Measurements from ENCODE around the gene EEF1AKMT2.

The EEF1AKMT2 gene

GRCh38 chr10:124756156-124756903 lies 35.4 kb downstream of the EEF1AKMT2 start:
- no peak overlapping the region for H3K27ac ChIP-seq
- no peak overlapping the region for H3K9ac ChIP-seq
- H3K4me1 ChIP-seq (ENCODE audit: low read depth, poor library complexity, severe bottlenecking): no peaks in the 10 kb centered on the region
- no peaks in the 10 kb centered on the region; the same call in 1 of the 2 replicates for H3K36me3 ChIP-seq (ENCODE audit: insufficient read depth)
- no peaks in the 10 kb centered on the region for H3K27me3 ChIP-seq (ENCODE audit: insufficient read depth, low read depth)
- H2AFZ ChIP-seq (ENCODE audit: low read depth): no peak overlapping the region
- no peak for TF ChIP-seq CTCF (conservative IDR thresholded peaks at IDR 0.05; ENCODE audit: low read depth, low read length)
- no peak overlapping the region for H3K4me3 ChIP-seq (IDR thresholded peaks at IDR 0.05; ENCODE audit: insufficient read depth, low read depth, low read length)
- H3K4me2 ChIP-seq: no peak overlapping the region
- no peaks in the 10 kb centered on the region for H3K79me2 ChIP-seq (ENCODE audit: insufficient read depth, low read depth)
- H4K20me1 ChIP-seq (ENCODE audit: insufficient read depth): no peaks in the 10 kb centered on the region

- no peak overlapping the region for H2AFZ ChIP-seq (ENCODE audit: low read depth)
- no peaks in the 10 kb centered on the region for H3K4me1 ChIP-seq (ENCODE audit: low read depth, poor library complexity, severe bottlenecking)
- no peaks in the 10 kb centered on the region for H4K20me1 ChIP-seq (ENCODE audit: insufficient read depth)
- no peaks in the 10 kb centered on the region; the same call in 1 of the 2 replicates for H3K36me3 ChIP-seq (ENCODE audit: insufficient read depth)
- H3K27ac ChIP-seq: no peak overlapping the region
- H3K4me2 ChIP-seq: no peak overlapping the region
- no peak overlapping the region for H3K9ac ChIP-seq
- no peak overlapping the region for H3K4me3 ChIP-seq (IDR thresholded peaks at IDR 0.05; ENCODE audit: insufficient read depth, low read depth, low read length)
- no peaks in the 10 kb centered on the region for H3K27me3 ChIP-seq (ENCODE audit: insufficient read depth, low read depth)
- H3K79me2 ChIP-seq (ENCODE audit: insufficient read depth, low read depth): no peaks in the 10 kb centered on the region
- no peak for TF ChIP-seq CTCF (conservative IDR thresholded peaks at IDR 0.05; ENCODE audit: low read depth, low read length)
These were observed 36.1 kb downstream of the EEF1AKMT2 start for GRCh38 chr10:124755581-124755980.

GRCh38 chr10:124754227-124754626 lies 37.5 kb downstream of the EEF1AKMT2 start:
- H3K9ac ChIP-seq: no peak overlapping the region
- H3K4me1 ChIP-seq (ENCODE audit: low read depth, poor library complexity, severe bottlenecking): peaks cover 13% of the 10 kb centered on the region
- H3K27me3 ChIP-seq (ENCODE audit: insufficient read depth, low read depth): no peaks in the 10 kb centered on the region
- no peak overlapping the region for H3K4me2 ChIP-seq
- H3K79me2 ChIP-seq (ENCODE audit: insufficient read depth, low read depth): no peaks in the 10 kb centered on the region
- TF ChIP-seq CTCF (conservative IDR thresholded peaks at IDR 0.05; ENCODE audit: low read depth, low read length): no peak
- H2AFZ ChIP-seq (ENCODE audit: low read depth): no peak overlapping the region
- H3K36me3 ChIP-seq (ENCODE audit: insufficient read depth): no peaks in the 10 kb centered on the region
- H3K27ac ChIP-seq: no peak overlapping the region
- no peaks in the 10 kb centered on the region for H4K20me1 ChIP-seq (ENCODE audit: insufficient read depth)
- H3K4me3 ChIP-seq (IDR thresholded peaks at IDR 0.05; ENCODE audit: insufficient read depth, low read depth, low read length): no peak overlapping the region

- H4K20me1 ChIP-seq (ENCODE audit: insufficient read depth): no peaks in the 10 kb centered on the region
- no peaks in the 10 kb centered on the region for H3K79me2 ChIP-seq (ENCODE audit: insufficient read depth, low read depth)
- peak overlapping the region; percentile 60 for H3K27ac ChIP-seq
- no peak for TF ChIP-seq CTCF (conservative IDR thresholded peaks at IDR 0.05; ENCODE audit: low read depth, low read length)
- no peak overlapping the region for H2AFZ ChIP-seq (ENCODE audit: low read depth)
- no peaks in the 10 kb centered on the region for H3K27me3 ChIP-seq (ENCODE audit: insufficient read depth, low read depth)
- no peak overlapping the region for H3K4me3 ChIP-seq (IDR thresholded peaks at IDR 0.05; ENCODE audit: insufficient read depth, low read depth, low read length)
- no peaks in the 10 kb centered on the region for H3K36me3 ChIP-seq (ENCODE audit: insufficient read depth)
- H3K9ac ChIP-seq: no peak overlapping the region
- peak overlapping the region; percentile 59 for H3K4me2 ChIP-seq
- peaks cover 47% of the 10 kb centered on the region for H3K4me1 ChIP-seq (ENCODE audit: low read depth, poor library complexity, severe bottlenecking)
These were observed 42.6 kb downstream of the EEF1AKMT2 start for GRCh38 chr10:124748953-124749645.

Measured in KMS-11 (cell line).